Spinal cord (tissue), 10 donors: Measurements from ENCODE around the gene DOK6. TPM values are rescaled to one million over a fixed set of nuclear protein-coding genes. Genes with fewer than 3 reads are reported as not detected.

Source experiments
- DNase-seq, 6 donors: peaks; one replicate each; pipeline versions ENCODE4 v3.0.0 to v3.0.0-alpha.2; 2013 to 2015; ENCODE audit warnings: low spot score in 6 of 6, low read depth in 4 of 6
- H3K27ac ChIP-seq: one replicate; pipeline ENCODE4 v1.5.1; 2013; ENCODE audit warnings: low read depth, low read length, control low read depth
- H3K27me3 ChIP-seq: one replicate; pipeline ENCODE4 v1.6.1; 2013; ENCODE audit warnings: low read length; ENCODE audit not compliant: control insufficient read depth, insufficient read depth
- H3K36me3 ChIP-seq: one replicate; pipeline ENCODE4 v1.6.1; 2013; ENCODE audit warnings: low read length; ENCODE audit not compliant: control insufficient read depth, insufficient read depth
- H3K4me1 ChIP-seq: one replicate; pipeline ENCODE4 v1.6.1; 2013; ENCODE audit warnings: low read length; ENCODE audit not compliant: control insufficient read depth, insufficient read depth
- H3K4me3 ChIP-seq: one replicate; pipeline ENCODE4 v1.5.1; 2013; ENCODE audit warnings: low read depth, low read length, control low read depth
- H3K9me3 ChIP-seq: one replicate; pipeline ENCODE4 v1.6.1; 2013; ENCODE audit warnings: low read length; ENCODE audit not compliant: control insufficient read depth, insufficient read depth
- WGBS: methylation state at CpG from one replicate; pipeline ENCODE4 v1.1.5; 2013; ENCODE audit warnings: missing lambda C conversion rate; ENCODE audit not compliant: insufficient coverage; 5-methylcytosine and 5-hydroxymethylcytosine counted together
- polyA plus RNA-seq, 2 donors: library from polyadenylated mRNA; unstranded; fragments of 120-200 nt; gene quantifications; one replicate each; pipeline ENCODE4 v1.2.1, GENCODE V29; 2013; ENCODE audit not compliant: insufficient read length in 2 of 2
- total RNA-seq, 2 donors: library from RNA; depleted of rRNA in 1 of 2; stranded (reverse); fragments of 120-200 nt in 1 of 2; fragments of >200 nt in 1 of 2; gene quantifications; one replicate each; pipeline versions ENCODE4 v1.2.3 to v1.2.4, GENCODE V29; 2013 to 2014
- donor health status: healthy.

The DOK6 gene
- total and polyA plus RNA-seq, 4 donors, result 26.5 to 64.4 (median 40.7) TPM

DNA sequence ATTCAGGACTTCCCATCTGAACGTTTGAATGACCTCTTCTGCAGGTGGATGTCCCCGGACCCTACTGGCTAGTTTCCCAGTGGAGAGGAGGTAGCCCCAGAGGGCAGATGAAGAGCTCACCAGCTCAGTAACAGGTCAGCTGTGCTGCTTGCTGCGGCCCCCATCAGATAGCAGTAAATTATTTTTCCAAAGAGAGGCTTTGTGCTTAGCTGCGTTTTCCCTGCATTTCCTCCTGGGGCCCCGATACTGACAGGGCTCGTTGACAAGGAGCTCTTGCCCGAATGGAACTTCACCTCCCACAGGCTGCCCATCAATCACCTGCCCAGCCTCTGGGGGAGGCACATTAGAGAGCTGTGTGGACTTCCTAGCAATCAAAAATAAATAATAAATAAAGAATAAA, 185.8 kb downstream of the DOK6 start:
- no peak overlapping the region for H3K27ac ChIP-seq
- H3K27me3 ChIP-seq, result no peaks in the 10 kb centered on the region
- DNase-seq, result no peak
- H3K9me3 ChIP-seq, result no peaks in the 10 kb centered on the region
- H3K36me3 ChIP-seq, result no peaks in the 10 kb centered on the region
- no peak overlapping the region for H3K4me3 ChIP-seq
- H3K4me1 ChIP-seq, result peaks cover 4% of the 10 kb centered on the region
- WGBS, result 43% methylated on average over 4 of the region's 7 CpGs

- H3K4me1 ChIP-seq, result peaks cover 4% of the 10 kb centered on the region
- H3K36me3 ChIP-seq, result no peaks in the 10 kb centered on the region
- WGBS, result no CpG with 5 or more reads among the region's 3 CpGs
- no peak overlapping the region for H3K27ac ChIP-seq
- no peak overlapping the region for H3K4me3 ChIP-seq
- H3K9me3 ChIP-seq, result no peaks in the 10 kb centered on the region
- no peaks in the 10 kb centered on the region for H3K27me3 ChIP-seq
- no peak for DNase-seq
Measured at GRCh38 chr18:69588301-69588700, 187.6 kb downstream of the DOK6 start.

DNA sequence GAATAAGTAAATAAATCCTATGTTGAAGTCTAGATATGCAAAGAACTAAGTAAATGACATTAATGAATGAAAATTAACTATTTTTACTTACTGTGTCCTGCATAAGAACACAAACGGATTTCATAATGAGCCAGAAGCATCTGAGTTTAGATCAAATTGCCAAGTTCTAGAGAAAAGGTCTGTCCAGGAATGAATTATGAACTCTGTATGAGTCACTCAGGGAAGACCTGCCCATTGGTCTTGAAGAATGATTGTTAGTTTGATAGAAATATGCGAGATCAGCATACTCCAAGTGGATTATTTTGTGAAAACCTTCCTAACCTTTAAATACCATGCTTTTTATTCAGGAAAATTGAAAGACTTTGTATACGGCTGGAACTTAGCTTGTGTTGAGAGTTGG, 189.5 kb downstream of the DOK6 start:
- H3K4me1 ChIP-seq, result peaks cover 4% of the 10 kb centered on the region
- WGBS, result 100% methylated on average over 1 of the region's 3 CpGs
- H3K9me3 ChIP-seq, result no peaks in the 10 kb centered on the region
- DNase-seq, result no peak
- no peaks in the 10 kb centered on the region for H3K27me3 ChIP-seq
- H3K4me3 ChIP-seq, result no peak overlapping the region
- H3K27ac ChIP-seq, result no peak overlapping the region
- no peaks in the 10 kb centered on the region for H3K36me3 ChIP-seq

- Histone ChIP-seq H3K4me1 (no peaks in the 10 kb centered on the region), H3K9me3 (no peaks in the 10 kb centered on the region), H3K4me3 (no peak overlapping the region), H3K27ac (no peak overlapping the region), H3K27me3 (no peaks in the 10 kb centered on the region), H3K36me3 (no peaks in the 10 kb centered on the region)
- DNase-seq, result no peak
- no CpG with 5 or more reads among the region's 4 CpGs for WGBS
Measured at GRCh38 chr18:69596345-69596744, 195.7 kb downstream of the DOK6 start.

- H3K27me3 ChIP-seq, result no peaks in the 10 kb centered on the region
- H3K9me3 ChIP-seq, result no peaks in the 10 kb centered on the region
- H3K36me3 ChIP-seq, result no peaks in the 10 kb centered on the region
- no peak overlapping the region for H3K4me3 ChIP-seq
- DNase-seq, result no peak
- no peak overlapping the region for H3K27ac ChIP-seq
- WGBS, result 100% methylated on average over 4 of the region's 5 CpGs
- H3K4me1 ChIP-seq, result no peaks in the 10 kb centered on the region
Measured at GRCh38 chr18:69597561-69597960, 196.9 kb downstream of the DOK6 start.

DNA sequence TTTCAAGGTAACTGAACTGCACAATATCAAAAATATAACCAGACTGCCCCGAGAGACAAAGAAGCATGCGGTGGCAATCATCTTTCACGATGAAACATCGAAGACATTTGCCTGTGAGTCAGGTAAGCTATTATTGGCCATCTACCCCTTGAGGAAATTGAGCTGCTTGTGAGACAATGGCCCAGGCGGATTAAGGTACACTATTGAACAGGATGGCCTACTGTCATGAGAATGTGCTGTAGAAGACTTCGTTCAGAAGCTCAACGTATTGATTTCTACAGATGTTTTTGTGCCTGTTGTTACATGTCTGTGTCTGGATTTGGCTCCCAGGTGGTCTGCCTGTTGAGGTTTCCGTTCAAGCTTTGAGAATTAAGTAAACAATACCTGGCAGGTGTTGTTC, 198.7 kb downstream of the DOK6 start:
- Histone ChIP-seq H3K9me3 (no peaks in the 10 kb centered on the region), H3K4me1 (no peaks in the 10 kb centered on the region), H3K27ac (no peak overlapping the region), H3K36me3 (no peaks in the 10 kb centered on the region), H3K4me3 (no peak overlapping the region), H3K27me3 (no peaks in the 10 kb centered on the region)
- 94% methylated on average over 7 of the region's 8 CpGs for WGBS
- no peak for DNase-seq

GRCh38 chr18:69612242-69612641, 211.6 kb downstream of the DOK6 start:
- no peaks in the 10 kb centered on the region for H3K27me3 ChIP-seq
- no peak for DNase-seq
- no peak overlapping the region for H3K4me3 ChIP-seq
- no peaks in the 10 kb centered on the region for H3K36me3 ChIP-seq
- WGBS, result 90% methylated on average over 14 of the region's 15 CpGs
- H3K27ac ChIP-seq, result no peak overlapping the region
- no peaks in the 10 kb centered on the region for H3K9me3 ChIP-seq
- no peaks in the 10 kb centered on the region for H3K4me1 ChIP-seq

DNA sequence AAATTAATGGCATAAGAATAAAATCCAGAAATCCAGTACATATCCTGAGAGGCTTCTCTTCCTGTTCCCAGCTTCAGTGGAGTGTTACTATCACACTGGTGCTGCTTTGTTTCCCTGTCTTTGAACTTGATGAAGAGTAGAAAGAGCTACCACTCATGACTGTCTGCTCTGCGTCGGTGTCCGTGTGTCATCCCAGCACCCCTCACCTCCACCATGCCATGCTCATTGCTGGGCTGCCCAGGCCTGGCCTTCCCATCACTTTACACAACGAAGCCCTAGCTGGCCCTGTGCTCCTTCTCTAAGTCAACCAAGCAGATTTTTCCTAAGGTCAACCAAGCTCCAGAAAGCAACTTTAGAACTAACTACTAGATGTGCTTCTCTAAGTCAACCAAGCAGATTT, 215.4 kb downstream of the DOK6 start:
- Histone ChIP-seq H3K36me3 (no peaks in the 10 kb centered on the region), H3K4me3 (no peak overlapping the region), H3K27ac (no peak overlapping the region), H3K27me3 (no peaks in the 10 kb centered on the region), H3K4me1 (no peaks in the 10 kb centered on the region), H3K9me3 (no peaks in the 10 kb centered on the region)
- no peak for DNase-seq
- 96% methylated on average over 4 of the region's 4 CpGs for WGBS

DNA sequence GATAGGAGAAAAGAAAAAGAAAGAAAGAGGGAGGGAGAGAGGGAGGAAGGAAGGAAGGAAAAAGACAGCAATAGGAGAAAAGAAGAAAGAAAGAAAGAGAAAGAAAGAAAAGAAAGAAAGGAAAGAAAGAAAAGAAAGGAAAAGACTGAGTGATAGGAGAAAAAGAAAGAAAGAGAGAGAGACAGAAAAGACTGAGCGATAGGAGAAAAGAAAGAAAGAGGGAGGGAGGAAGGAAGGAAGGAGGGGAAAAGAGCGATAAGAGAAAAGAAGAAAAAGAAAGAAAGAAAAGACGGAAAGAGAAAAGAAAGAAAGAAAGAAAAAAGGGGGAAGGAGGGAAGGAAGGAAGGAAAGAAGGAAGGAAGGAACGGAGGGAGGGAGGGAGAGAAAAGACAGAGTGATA, 216.7 kb downstream of the DOK6 start:
- H3K9me3 ChIP-seq, result no peaks in the 10 kb centered on the region
- H3K4me3 ChIP-seq, result no peak overlapping the region
- no peaks in the 10 kb centered on the region for H3K36me3 ChIP-seq
- no peaks in the 10 kb centered on the region for H3K4me1 ChIP-seq
- WGBS, result 93% methylated on average over 4 of the region's 4 CpGs
- DNase-seq, result no peak
- H3K27ac ChIP-seq, result no peak overlapping the region
- H3K27me3 ChIP-seq, result no peaks in the 10 kb centered on the region

GRCh38 chr18:69617888-69618287, 217.2 kb downstream of the DOK6 start:
- no peak overlapping the region for H3K27ac ChIP-seq
- no peaks in the 10 kb centered on the region for H3K36me3 ChIP-seq
- H3K9me3 ChIP-seq, result no peaks in the 10 kb centered on the region
- H3K4me3 ChIP-seq, result no peak overlapping the region
- H3K27me3 ChIP-seq, result no peaks in the 10 kb centered on the region
- WGBS, result 85% methylated on average over 2 of the region's 4 CpGs
- no peaks in the 10 kb centered on the region for H3K4me1 ChIP-seq
- no peak for DNase-seq
